ENCODE data around the gene CD99.

Gene CD99

GRCh38 chrX:2767631-2768455 is 76.7 kb downstream of the CD99 start:
- TF ChIP-seq CTCF (IDR thresholded peaks at IDR 0.05) = no peak

GRCh38 chrX:2769615-2770014 is 78.5 kb downstream of the CD99 start:
- TF ChIP-seq CTCF (IDR thresholded peaks at IDR 0.05) = no peak

- TF ChIP-seq CTCF (IDR thresholded peaks at IDR 0.05) = no peak
These were observed 83.0 kb downstream of the CD99 start for GRCh38 chrX:2774057-2774456.

GRCh38 chrX:2774776-2775175 is 83.7 kb downstream of the CD99 start:
- TF ChIP-seq CTCF (IDR thresholded peaks at IDR 0.05) = no peak

- TF ChIP-seq CTCF (IDR thresholded peaks at IDR 0.05) = no peak
These were observed 90.1 kb downstream of the CD99 start for GRCh38 chrX:2781226-2781571.

- TF ChIP-seq CTCF (IDR thresholded peaks at IDR 0.05) = no peak
These were observed 90.6 kb downstream of the CD99 start for GRCh38 chrX:2781698-2782097.

- TF ChIP-seq CTCF (IDR thresholded peaks at IDR 0.05) = no peak
These were observed 91.1 kb downstream of the CD99 start for GRCh38 chrX:2782171-2782570.

- no peak for TF ChIP-seq CTCF (IDR thresholded peaks at IDR 0.05)
These were observed 91.7 kb downstream of the CD99 start for GRCh38 chrX:2782778-2783177.

Measured in LNCAP (cell line).